GM19467 (cell line): ENCODE results near the gene OR6M1.

ENCODE experiments used
- ATAC-seq: cut with Tn5 transposase; IDR thresholded peaks from one replicate; pipeline ENCODE4 v1.9.1; 2021; ENCODE audit warnings: mild to moderate bottlenecking, moderate library complexity; ENCODE audit not compliant: unreplicated experiment

The OR6M1 gene, protein sequence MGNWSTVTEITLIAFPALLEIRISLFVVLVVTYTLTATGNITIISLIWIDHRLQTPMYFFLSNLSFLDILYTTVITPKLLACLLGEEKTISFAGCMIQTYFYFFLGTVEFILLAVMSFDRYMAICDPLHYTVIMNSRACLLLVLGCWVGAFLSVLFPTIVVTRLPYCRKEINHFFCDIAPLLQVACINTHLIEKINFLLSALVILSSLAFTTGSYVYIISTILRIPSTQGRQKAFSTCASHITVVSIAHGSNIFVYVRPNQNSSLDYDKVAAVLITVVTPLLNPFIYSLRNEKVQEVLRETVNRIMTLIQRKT

DNA sequence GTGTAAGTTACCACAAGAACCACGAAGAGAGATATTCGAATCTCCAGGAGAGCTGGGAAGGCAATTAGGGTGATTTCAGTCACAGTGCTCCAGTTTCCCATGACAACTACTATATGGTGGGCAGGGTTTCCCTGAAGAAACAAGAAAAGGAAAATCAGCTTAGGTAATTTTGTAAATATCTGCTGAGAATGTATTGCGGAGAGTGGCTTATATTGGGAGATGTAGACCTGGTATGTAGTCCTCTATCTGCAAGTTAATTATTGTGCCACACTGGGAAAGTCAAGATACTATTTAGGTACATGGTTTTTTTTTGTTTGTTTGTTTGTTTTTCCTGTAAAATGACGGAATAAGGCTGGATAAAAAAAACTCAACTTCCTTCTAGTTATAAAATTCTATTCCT, at the start of gene OR6M1:
Gene OR6M1, minus strand, starts transcription at position 101 of the 400 bp plus-strand sequence. Its CDS starts 0 bp downstream, at position 101.
- no peak for ATAC-seq

DNA sequence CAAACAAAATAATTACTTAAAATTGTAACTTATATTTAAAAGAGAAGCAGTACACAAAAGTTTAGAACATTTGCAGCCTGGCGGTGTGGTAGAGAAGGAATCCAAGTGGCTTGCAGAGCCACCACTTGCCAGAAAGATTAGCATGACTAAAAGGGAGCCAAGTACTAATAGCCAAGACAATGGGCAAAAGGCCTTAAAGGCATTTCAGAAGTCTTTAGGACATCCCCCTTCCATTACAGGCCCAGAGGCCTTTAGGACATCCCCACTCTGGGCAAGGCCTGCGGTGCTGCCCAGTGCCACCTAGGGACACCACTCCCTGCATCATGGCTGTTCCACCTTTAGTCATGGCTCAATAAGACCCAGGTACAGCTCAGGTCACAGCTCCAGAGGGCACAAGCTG, 46.9 kb upstream of the OR6M1 start:
- no peak for ATAC-seq

DNA sequence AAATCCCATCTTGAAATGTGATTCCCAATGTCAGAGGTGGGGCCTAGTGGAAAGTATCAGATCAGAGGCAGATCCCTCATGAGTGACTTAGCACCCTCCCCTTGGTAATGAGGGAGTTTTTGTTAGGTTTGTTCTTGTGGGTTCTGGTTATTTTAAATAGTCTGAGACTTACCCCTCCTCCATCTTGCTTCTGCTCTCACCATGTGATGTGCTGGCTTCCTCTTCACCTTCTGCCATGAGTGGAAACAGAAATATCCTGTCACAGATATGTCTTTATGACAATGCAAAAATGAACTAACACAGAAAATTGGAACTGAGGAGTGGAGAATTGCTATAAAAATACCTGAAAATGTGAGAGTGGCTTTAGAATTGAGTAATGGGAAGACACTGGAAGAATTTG, 46.2 kb upstream of the OR6M1 start:
- ATAC-seq, result no peak

DNA sequence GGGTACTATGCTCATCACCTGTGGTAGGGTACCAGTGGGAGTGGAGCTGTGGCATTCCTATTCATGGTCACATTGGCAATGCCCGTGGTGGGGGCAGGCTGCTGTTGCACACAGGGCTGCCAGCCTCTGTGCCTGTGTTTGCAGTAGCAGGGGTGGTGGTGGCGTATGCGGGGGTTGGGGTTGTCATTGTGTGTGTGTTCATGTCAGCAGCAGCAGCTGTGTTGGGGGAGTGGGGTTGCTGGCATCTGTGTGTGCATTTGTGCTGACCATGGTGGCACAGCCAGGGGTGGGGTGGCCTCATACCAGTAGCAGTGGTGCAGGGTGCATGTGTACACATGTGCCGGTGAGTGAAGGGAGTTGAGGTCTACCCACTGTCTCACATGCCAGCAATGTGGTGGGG, 45.0 kb upstream of the OR6M1 start:
- no peak for ATAC-seq

DNA sequence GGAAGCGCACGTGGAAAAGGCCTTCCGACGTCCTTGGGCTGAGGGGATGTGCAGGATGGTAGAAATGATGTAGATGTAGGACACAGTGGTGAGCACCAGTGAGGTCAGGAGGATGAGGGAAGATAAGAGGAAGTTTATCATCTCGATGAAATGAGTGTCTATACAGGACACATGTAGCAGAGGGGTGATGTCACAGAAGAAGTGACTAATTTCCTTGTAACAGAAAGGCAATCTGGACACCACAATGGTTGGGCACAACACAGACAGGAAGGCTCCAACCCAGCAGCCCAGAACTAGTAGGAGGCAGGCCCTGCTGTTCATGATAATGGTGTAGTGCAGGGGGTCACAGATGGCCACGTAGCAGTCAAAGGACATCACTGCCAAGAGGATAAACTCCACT, 35.0 kb upstream of the OR6M1 start:
- ATAC-seq, result no peak

DNA sequence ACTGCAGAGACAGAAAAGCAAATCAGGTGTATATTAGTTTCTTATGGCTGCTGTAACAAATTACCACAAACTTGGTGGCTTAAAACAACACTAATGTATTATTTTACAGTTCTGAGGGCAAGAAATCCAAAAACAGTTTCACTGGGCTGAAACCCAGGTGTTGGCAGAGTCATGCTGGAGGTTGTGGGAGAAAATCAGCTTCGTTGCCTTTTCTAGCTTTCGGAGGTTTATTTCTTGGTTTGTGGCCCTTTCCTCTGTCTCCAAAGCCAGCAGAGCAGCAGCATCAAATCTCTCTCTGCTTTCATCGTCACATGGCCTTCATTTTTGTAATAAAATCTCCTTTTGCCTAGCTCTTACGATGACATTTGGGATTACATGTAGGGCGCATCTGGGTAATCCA, 33.0 kb upstream of the OR6M1 start:
- ATAC-seq, result no peak

DNA sequence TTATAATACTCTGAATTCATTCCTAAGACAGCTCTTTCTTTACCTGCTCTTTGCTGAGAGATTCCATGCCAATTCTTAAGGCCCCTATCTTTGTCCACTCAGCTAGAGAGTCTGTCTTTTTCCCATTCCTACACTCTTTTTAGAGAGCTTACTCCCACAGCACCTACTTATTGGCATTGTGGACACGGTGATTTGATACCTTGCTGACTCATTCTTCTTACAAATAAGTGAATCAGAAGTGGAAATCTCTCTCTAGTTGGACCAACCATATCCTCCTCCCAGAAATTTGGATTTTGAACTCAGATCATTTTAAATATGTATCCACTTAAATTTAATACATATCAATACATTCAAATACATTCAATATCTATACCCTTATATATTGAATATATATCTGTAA, 32.5 kb upstream of the OR6M1 start:
- no peak for ATAC-seq

DNA sequence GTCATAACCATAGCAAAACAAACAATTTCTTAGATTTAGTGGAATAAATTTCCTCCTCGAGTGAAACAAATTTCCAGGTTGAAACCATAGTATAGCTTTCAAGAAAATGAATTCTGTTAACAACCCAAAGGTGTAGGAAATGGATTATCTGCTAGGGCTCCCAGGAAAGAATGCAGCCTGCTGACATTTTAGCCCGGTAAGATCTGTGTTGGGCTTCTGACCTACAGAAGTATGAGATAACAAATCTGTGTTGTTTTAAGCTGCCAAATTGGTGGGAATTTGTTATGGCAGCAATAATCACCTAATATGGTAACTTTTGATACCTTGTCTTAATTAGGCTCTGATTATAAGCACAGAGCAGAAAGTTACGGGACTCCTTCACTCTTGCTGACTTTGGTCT, 32.0 kb upstream of the OR6M1 start:
- ATAC-seq, result no peak

DNA sequence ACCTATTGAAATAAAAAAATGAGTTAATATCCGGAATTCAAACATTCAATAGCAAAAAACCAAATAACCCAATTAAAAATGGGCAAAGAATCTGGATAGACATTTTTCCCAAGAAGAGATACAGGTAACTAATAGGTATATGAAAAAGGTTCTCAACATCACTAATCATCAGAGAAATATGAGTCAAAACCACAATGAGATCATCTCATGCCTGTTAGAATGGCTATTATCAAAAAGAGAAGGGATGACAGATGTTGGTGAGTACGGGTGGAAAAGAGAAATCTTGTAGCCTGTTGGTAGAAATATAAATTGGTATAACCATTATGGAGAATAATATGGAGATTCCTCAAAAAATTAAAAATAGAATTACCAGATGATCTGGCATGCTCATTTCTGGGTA, 26.9 kb upstream of the OR6M1 start:
- ATAC-seq, result no peak

DNA sequence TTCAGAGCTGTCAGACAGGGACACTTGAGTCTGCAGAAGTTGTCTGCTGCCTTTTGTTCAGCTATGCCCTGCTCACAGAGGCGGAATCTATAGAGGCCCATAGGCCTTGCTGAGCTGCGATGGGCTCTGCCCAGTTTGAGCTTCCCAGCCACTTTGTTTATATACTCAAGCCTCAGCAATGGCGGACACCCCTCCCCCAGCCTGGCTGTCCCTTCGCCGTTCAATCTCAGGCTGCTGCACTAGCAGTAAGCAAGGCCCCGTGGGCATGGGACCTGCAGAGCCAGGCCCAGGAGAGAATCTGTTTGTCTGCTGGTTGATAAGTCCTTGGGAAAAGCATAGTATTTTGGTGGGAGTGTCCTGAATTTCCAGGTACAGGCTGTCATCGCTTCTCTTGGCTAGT, 23.6 kb upstream of the OR6M1 start:
- ATAC-seq, result no peak

DNA sequence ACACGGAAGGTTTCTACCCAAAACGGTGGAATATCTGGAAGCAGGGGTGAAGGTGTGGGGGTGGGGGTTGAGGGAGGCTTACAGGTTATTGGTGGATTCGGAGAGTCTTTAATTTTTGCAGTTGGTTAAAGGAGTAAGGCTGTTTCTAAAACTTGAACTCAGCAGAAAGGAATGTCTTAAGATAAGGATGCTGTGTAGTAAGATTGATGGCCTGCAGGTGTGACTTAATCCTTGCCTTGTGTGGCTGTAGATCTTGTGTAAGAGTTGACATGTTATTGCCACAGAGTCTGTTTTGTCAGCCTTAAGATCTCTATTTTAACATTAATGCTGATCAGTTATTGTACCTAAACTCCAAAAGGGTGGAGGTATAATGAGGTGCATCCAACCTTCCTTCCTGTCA, 16.4 kb upstream of the OR6M1 start:
- ATAC-seq, result no peak

DNA sequence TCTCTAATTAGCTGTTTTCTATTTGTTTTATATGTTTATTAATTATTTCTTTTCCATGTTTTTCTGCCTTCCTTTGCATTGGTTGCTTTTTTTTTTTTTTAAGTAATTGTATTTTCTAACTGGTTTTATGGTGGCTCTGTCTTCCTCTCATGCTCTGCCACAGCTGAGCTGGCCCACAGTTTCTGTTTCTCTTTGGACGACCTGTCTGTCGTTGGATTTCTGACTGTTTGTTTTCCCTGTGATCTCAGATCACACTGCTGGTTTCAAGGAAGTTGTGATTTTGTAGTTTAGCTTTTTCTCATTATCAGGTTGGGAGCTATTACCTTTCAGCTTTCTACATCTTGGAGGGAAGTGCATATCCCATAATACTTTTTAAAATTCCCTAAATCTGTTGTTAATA, 15.9 kb upstream of the OR6M1 start:
- no peak for ATAC-seq

DNA sequence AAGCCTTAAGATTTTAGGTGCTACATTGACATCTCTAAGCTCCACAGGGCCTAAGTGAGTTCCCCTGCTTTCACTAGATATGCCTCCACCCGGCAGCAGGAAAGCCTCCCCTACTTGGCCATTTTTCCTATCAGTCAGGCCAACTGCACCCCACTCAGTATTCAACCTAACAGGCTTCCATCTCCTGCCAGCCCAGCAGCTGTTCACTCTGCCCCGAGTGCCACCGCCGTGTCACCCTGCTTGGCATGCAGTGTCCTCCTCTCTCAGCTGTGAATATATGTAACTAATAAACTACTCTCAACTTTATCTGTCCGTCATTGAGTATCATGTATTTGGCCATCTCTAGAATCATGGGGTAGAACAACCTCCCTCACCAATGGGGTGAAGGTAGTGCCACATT, 9.0 kb upstream of the OR6M1 start:
- ATAC-seq, result no peak

DNA sequence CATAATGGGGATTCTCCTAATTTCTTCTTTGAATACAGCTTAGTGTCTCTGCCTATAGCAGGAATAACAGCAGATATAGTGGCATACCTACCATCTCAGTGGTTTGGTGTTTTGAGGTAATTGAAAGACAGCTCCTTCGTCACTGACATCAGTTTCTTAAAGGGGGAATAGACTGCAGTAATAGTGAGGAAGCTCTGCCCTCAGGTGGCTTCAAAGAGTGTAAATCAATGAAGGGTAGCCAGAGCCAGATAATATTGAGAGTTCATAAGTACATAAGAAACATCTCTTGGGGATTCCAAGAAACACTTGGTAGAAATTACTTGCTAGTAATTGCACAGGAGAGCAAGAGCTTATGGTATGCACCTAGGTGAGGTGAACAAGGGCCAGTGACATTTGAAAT, 4.4 kb downstream of the OR6M1 start:
- no peak for ATAC-seq

DNA sequence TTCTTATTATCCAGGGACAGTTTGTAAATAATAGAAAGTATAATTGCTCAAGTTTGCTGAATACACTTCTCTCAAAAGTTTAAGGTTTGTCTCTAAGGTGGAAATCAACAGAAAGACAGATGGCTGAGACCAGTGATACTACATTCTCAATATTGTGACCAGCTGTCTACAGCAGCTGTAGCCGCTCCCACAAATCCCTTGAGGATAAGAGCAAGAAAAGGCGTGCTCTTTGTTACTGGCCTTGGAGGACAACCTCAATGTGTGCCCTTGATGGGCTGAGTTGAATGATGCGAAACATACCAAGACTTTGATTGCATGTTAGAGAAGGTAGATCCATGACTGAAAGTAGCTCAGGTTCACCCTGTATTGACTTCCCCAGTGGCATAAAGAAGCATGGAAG, 6.1 kb downstream of the OR6M1 start:
- no peak for ATAC-seq

DNA sequence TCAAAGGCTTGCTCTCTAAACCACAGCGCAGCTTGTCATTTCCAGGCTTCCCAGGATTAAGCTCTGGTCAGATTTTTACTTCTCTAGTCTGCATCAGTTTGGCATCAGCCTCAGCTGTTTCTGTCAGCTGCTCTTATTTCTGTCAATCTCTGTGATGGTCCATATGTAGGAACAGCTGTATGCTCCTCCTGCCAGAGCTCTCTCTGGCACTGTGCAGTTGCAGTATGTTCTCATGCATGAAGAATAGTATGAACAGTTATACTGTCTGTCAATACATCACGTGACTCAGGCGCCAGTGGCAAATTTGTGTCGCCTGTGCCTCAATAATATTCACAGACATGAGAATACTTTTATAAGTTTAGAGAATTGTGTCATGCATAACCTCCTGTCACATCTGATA, 6.7 kb downstream of the OR6M1 start:
- no peak for ATAC-seq

DNA sequence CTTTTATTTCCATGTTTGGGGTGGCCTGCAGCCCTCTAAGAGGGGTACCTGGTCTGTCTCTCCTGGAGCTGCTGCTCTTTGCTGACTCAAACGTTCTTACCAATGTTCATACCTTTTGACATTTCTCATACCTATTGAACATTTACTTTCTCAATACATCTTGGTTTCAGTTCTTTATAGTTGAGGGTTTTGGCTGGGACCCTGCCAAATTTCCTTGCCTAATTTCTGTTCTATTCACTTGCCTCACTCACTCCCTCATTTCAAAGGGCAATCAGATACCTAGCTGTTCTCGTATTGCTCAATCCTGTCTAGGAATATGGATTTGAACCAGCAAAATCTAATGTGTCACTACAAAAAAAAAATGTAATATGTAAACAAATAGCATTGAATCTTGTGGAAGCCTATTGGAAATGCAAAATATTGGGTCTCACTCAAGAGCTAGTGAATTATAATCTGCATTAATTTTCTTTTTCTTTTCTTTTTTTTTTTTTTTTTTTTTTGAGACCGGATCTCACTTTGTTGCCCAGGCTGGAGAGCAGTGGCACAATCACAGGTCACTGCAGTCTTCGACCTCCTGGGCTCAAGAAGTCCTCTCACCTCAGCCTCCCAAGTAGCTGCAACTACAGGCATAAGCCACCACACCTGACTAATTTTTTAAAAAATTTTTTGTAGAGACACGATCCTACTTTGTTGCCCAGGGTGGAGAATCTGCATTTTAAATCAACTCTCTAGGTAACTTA, 7.5 kb downstream of the OR6M1 start:
- ATAC-seq, result no peak

DNA sequence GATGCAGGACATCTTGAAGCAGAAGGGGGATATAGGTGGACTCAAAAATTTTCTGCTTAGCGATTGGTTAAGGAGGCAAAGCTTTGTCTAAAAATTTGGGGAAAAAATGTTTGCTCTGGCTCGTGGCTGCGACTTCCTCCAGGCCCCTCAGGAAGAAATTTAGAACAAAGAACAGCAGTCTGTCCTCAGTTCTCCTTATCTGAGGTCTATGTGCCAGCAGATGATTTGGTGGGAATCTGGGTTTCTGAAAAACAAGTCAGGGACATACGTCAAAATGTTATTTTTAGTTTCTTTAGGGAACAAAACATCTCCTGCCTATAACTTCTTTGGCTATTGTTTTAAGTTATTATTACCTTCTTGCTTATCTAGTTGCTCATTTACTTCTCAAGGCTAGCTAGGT, 8.1 kb downstream of the OR6M1 start:
- ATAC-seq, result no peak

DNA sequence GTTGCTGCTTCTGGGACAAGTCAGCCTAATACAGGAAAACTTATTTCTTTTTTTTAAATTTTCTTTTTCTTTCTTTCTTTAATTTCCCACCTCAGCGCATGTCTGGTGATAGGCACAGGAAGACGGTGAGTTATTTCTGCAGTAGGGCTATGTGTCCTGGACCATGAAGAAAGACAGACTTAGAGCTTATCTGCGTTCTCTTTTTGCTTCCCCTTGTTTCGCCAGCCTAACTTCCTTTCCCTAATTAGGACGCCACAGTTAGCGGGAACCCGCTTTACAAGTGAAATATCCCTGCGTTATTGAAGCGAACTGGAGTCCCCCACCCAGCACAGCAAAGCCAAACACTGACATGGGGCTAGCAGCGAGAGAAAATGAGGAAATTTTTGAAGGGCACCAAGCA, 8.6 kb downstream of the OR6M1 start:
- no peak for ATAC-seq

DNA sequence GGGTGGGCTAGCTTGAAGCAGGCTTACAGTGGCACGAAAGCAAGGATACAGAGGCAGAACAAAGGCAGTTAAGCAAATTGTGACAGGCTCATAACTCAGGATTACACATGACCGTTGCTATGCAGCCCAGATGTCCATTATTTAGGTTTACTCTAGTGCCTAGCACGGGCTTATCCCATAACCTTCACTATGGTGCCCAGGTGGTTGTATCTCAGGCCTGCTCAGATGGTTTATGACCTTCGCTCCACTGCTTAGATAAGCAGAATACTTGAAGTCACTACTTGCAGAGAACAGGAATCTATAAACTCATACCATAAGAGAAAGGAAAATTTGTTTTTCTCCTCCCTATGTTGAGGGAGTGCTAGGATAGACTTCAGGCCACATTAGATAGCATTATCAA, 9.0 kb downstream of the OR6M1 start:
- no peak for ATAC-seq

DNA sequence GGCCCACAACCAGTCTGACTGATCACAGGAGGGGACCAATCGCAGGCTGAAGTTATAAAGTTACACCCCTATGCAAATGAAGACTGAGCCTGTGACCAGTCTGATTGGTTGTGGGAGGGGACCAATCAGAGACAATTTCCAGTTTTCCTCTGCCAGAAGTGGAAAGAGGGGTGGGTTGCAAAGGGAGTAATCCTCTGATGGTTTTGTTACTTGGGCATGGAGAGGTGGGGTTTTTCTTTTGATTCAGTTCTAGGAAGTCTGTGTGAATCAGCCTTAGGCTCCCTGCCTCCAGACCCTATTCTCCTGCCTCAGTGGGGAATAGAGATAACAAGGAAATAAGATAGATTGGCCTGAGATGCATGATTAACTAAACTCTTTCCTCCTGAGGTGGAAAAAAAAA, 9.9 kb downstream of the OR6M1 start:
- no peak for ATAC-seq

DNA sequence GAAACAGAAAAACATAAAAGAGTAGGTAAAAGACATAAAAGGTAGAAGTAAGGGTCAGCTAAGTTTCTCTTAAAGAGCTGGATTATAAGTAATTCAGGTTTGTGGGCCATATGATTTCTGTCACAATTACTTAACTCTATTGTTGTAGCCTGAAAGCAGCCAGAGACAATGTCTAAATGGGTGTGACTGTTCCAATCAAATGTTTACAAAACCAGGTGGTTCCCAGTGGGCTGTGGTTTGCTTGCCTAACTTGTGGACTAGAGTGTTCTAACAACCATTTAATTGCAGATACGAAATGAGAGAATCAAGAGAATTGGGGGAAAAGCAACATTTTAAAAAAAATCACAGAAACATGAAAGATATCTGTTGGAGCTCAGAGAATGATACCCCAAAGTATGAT, 22.6 kb downstream of the OR6M1 start:
- ATAC-seq, result no peak

DNA sequence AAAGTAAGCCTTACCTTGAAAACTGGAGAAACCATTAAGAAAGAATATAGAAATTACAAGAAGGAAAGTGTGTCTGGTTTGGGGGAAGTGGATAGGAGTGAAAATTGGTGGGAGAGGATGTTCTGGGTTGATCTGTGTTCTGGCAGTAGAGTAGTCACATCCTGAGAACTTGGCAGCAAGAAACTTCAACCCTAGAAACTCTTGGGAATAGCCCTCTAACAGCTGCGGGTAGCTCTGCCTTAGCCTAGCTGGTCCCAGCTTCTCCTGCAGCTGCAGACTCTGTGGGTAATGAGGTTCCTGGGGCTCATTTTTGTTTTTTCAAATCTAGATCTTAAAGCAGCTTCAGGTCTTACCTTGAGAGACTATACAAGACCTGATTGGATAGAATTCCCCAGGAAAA, 27.6 kb downstream of the OR6M1 start:
- no peak for ATAC-seq
